HepG2 (cell line): ENCODE data around the gene CHST11. TPM values are rescaled to one million over a fixed set of nuclear protein-coding genes. Genes with fewer than 3 reads are reported as not detected.

Experiments used
- ATAC-seq: fragments of 200-7000 bp; cut with Tn5 transposase; 3 replicates; pipeline ENCODE4 v1.9.1; 2020; ENCODE audit warnings: mild to moderate bottlenecking, moderate library complexity
- BruUV-seq: library from RNA; stranded (reverse); fragments of 400-500 nt; replicated peaks from 2 replicates; lab custom pipeline; 2021; lab: Mats Ljungman, UMichigan
- CTCF ChIA-PET: fragments of 300-600 bp; formaldehyde crosslinking; extraction: SDS; loops from one replicate; lab custom pipeline; 2021; ENCODE audit warnings: low total read pairs, inconsistent platforms, low intra/inter-chr PET ratio; lab: Yijun Ruan, JAX
- POLR2A ChIA-PET: fragments of 350-600 bp; sonication (Branson Sonifier 250); formaldehyde crosslinking; loops from one replicate; lab custom pipeline; 2020; ENCODE audit warnings: antibody characterized with exemption, inconsistent platforms; lab: Yijun Ruan, JAX
- DNase-seq: peaks from one replicate; pipeline ENCODE4 v3.0.0-alpha.2; 2015; ENCODE audit warnings: low spot score
- FAIRE-seq: peaks from 3 replicates; lab custom pipeline; 2011; peaks lifted over from hg19 to GRCh38; lab: Jason Lieb, UNC
- H2AFZ ChIP-seq: one replicate; pipeline ENCODE4 v1.6.1; 2011; ENCODE audit warnings: low read length, inconsistent platforms
- H3K27ac ChIP-seq: fragments of 300-600 bp; 3 replicates; pipeline ENCODE4 v1.8.0; 2011; ENCODE audit warnings: mixed run types, mild to moderate bottlenecking, mixed read lengths, low read length, inconsistent platforms; ENCODE audit not compliant: insufficient read depth; ENCODE audit errors: extremely low read length
- H3K27me3 ChIP-seq, 2 experiments: fragments of 200-600 bp in 1 of 2; 2 replicates in 1 of 2; 3 replicates in 1 of 2; pipeline versions ENCODE4 v1.6.0 to v1.8.0; 2011; ENCODE audit warnings: low read length in 2 of 2, mild to moderate bottlenecking in 2 of 2, moderate library complexity in 2 of 2, inconsistent platforms in 1 of 2; ENCODE audit not compliant: insufficient read depth in 2 of 2, control insufficient read depth in 1 of 2
- H3K36me3 ChIP-seq, 2 experiments: fragments of 200-600 bp in 1 of 2; replicated peaks in 1 of 2; 2 replicates in 1 of 2; 3 replicates in 1 of 2; pipeline versions ENCODE4 v1.5.1 to v1.8.0; 2011; ENCODE audit warnings: low read length in 2 of 2, inconsistent platforms in 1 of 2; ENCODE audit not compliant: insufficient read depth in 2 of 2, control insufficient read depth in 1 of 2
- H3K4me1 ChIP-seq: 2 replicates; pipeline ENCODE4 v1.5.1; 2012; ENCODE audit warnings: low read length, inconsistent platforms; ENCODE audit not compliant: insufficient read depth
- H3K4me2 ChIP-seq: 2 replicates; pipeline ENCODE4 v1.6.0; 2011; ENCODE audit warnings: low read depth, low read length, inconsistent platforms
- H3K4me3 ChIP-seq, 3 experiments: fragments of 200-600 bp in 1 of 3; sonication (generic), shearing (Covaris generic) in 1 of 3; replicated peaks in 1 of 3; 2 replicates each; pipeline ENCODE4 v1.5.1; 2011 to 2016; ENCODE audit warnings: low read length in 3 of 3, inconsistent platforms in 2 of 3, low read depth in 2 of 3, mild to moderate bottlenecking in 2 of 3, control low read depth in 1 of 3, mixed read lengths in 1 of 3; ENCODE audit not compliant: insufficient read depth in 1 of 3
- H3K79me2 ChIP-seq: one replicate; pipeline ENCODE4 v1.6.1; 2011; ENCODE audit warnings: low read length, inconsistent platforms; ENCODE audit not compliant: insufficient read depth
- H3K9ac ChIP-seq: 2 replicates; pipeline ENCODE4 v1.6.0; 2011; ENCODE audit warnings: mild to moderate bottlenecking, low read depth, low read length, inconsistent platforms; ENCODE audit not compliant: insufficient read depth
- H3K9me3 ChIP-seq: 2 replicates; pipeline ENCODE4 v1.5.1; 2012; ENCODE audit warnings: mild to moderate bottlenecking, low read length
- H4K20me1 ChIP-seq: 2 replicates; pipeline ENCODE4 v1.6.0; 2011; ENCODE audit warnings: inconsistent platforms, mild to moderate bottlenecking, low read length, moderate library complexity; ENCODE audit not compliant: insufficient read depth
- IRX3 ChIP-seq: sonication (generic); formaldehyde crosslinking; IDR thresholded peaks from 2 replicates; pipeline ENCODE4 v1.8.1; 2023; ENCODE audit warnings: mild to moderate bottlenecking, low read depth, missing genetic modification reagents, borderline replicate concordance
- RAD51 ChIP-seq: fragments of 450-650 bp; IDR thresholded peaks from 2 replicates; pipeline ENCODE4 v1.6.1; 2016; ENCODE audit warnings: borderline replicate concordance
- RXRA ChIP-seq: sonication (generic); formaldehyde crosslinking; IDR thresholded peaks from 2 replicates; pipeline ENCODE4 v1.5.1; 2020; ENCODE audit warnings: missing genetic modification reagents
- ZNF546 ChIP-seq: sonication (generic); formaldehyde crosslinking; conservative IDR thresholded peaks from 2 replicates; pipeline ENCODE4 v1.8.1; 2023; ENCODE audit warnings: mild to moderate bottlenecking, missing genetic modification reagents
- WGBS: methylation state at CpG from one replicate; pipeline ENCODE4 v1.1.6; 2017; ENCODE audit warnings: low lambda C conversion rate; 5-methylcytosine and 5-hydroxymethylcytosine counted together
- in situ Hi-C: cut with HindIII; loops from 2 replicates; pipeline ENCODE4 v1.10.0; 2017; ENCODE audit warnings: low pct_unique_long_range_greater_than_20kb; ENCODE audit not compliant: extremely low pct_ligation_motif_present
- intact Hi-C: fragments of 100-400 bp; cut with micrococcal nuclease; formaldehyde crosslinking; loops from one replicate; pipeline ENCODE4 v1.10.0; 2022; ENCODE audit not compliant: unreplicated experiment
- polyA plus RNA-seq, 8 experiments: library from polyadenylated mRNA; depleted of rRNA in 3 of 8; stranded (reverse) in 7 of 8; unstranded in 1 of 8; fragments of >200 nt; fragmentation: Illumina TruSeq in 4 of 8; extraction: Trizol in 4 of 8; gene quantifications; 2 replicates each; pipeline versions ENCODE4 v1.2.1 to v1.2.3, GENCODE V29; 2011 to 2016; ENCODE audit warnings: low read depth in 4 of 8, missing spikeins in 1 of 8, mixed read lengths in 1 of 8; ENCODE audit not compliant: insufficient read depth in 1 of 8
- total RNA-seq, 5 experiments: library from RNA; depleted of rRNA; stranded (reverse); fragments of >200 nt; fragmentation: Illumina TruSeq; extraction: Trizol; gene quantifications; 2 replicates each; pipeline ENCODE4 v1.2.3, GENCODE V29; 2016; ENCODE audit warnings: low read depth in 1 of 5
- TF ChIP-seq, protein P1 (sequence below): sonication (generic); formaldehyde crosslinking; IDR thresholded peaks from 2 replicates; pipeline ENCODE4 v1.4.0; 2020; ENCODE audit warnings: missing genetic modification reagents
- TF ChIP-seq, protein P2 (sequence below): sonication (generic); formaldehyde crosslinking; IDR thresholded peaks from 2 replicates; pipeline ENCODE4 v1.4.0; 2020; ENCODE audit warnings: missing genetic modification reagents, mild to moderate bottlenecking, borderline replicate concordance

The CHST11 gene
- total and polyA plus RNA-seq, 2 of the 13 experiments (the other 11 are each of a cell fraction or from before 2014, with no cell fraction given): 0.15 TPM; not detected in 1

DNA sequence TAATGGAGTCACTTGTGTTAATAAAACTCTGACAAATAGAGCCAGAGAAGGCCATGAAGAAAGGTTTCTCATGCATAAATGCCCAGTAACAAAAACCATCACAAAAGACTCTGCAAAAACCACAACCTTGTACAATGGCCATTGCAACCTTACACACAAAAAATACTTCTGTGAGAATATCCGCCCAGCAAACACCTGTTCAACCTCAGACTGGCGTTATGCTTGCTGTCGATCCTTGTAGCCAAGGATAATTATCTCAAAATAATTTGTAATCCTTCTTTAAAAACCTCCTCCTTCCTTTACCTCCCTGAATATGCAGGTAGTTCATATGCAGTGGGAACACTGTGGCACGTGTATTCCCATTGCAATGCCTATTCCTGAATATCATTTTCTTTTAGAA, 344.3 kb downstream of the CHST11 start:
- Histone ChIP-seq H3K4me1 (no peaks in the 10 kb centered on the region), H3K27me3 (peaks cover 0 to 2% of the 10 kb centered on the region in 2 experiments; a peak in 1 of 5 replicates), H3K9ac (no peak overlapping the region), H3K4me2 (no peak overlapping the region), H3K36me3 (no peaks in the 10 kb centered on the region), H3K79me2 (no peaks in the 10 kb centered on the region), H3K9me3 (no peaks in the 10 kb centered on the region), H3K4me3 (no peak overlapping the region), H3K27ac (no peak overlapping the region), H2AFZ (no peak overlapping the region), H4K20me1 (no peaks in the 10 kb centered on the region)
- intact Hi-C loops (no loop called here), in situ Hi-C loops (no loop called here)
- ATAC-seq (no peak), DNase-seq (no peak), FAIRE-seq (no peak)
- no TSS peak for BruUV-seq
- ChIA-PET POLR2A (no interaction called here), CTCF (no interaction called here)
- TF ChIP-seq, protein P1, sequence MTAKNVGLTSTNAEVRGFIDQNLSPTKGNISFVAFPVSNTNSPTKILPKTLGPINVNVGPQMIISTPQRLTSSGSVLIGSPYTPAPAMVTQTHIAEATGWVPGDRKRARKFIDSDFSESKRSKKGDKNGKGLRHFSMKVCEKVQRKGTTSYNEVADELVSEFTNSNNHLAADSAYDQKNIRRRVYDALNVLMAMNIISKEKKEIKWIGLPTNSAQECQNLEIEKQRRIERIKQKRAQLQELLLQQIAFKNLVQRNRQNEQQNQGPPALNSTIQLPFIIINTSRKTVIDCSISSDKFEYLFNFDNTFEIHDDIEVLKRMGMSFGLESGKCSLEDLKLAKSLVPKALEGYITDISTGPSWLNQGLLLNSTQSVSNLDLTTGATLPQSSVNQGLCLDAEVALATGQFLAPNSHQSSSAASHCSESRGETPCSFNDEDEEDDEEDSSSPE (CRISPR knock-in tag): no peak
- TF ChIP-seq IRX3 (CRISPR knock-in tag) (no peak), RAD51 (no peak)
- TF ChIP-seq, protein P2, sequence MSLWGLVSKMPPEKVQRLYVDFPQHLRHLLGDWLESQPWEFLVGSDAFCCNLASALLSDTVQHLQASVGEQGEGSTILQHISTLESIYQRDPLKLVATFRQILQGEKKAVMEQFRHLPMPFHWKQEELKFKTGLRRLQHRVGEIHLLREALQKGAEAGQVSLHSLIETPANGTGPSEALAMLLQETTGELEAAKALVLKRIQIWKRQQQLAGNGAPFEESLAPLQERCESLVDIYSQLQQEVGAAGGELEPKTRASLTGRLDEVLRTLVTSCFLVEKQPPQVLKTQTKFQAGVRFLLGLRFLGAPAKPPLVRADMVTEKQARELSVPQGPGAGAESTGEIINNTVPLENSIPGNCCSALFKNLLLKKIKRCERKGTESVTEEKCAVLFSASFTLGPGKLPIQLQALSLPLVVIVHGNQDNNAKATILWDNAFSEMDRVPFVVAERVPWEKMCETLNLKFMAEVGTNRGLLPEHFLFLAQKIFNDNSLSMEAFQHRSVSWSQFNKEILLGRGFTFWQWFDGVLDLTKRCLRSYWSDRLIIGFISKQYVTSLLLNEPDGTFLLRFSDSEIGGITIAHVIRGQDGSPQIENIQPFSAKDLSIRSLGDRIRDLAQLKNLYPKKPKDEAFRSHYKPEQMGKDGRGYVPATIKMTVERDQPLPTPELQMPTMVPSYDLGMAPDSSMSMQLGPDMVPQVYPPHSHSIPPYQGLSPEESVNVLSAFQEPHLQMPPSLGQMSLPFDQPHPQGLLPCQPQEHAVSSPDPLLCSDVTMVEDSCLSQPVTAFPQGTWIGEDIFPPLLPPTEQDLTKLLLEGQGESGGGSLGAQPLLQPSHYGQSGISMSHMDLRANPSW (CRISPR knock-in tag): no peak
- WGBS: 31% methylated on average over 4 of the region's 4 CpGs

- no peak for FAIRE-seq
- CTCF ChIA-PET: no interaction called here
These were observed 344.7 kb downstream of the CHST11 start for GRCh38 chr12:104801427-104801826.

More at GRCh38 chr12:104801427-104801826, 344.7 kb downstream of the CHST11 start:
- no peak for TF ChIP-seq ZNF546 (CRISPR knock-in tag)
- TF ChIP-seq RXRA: no peak
- Histone ChIP-seq H3K79me2 (no peaks in the 10 kb centered on the region), H3K27me3 (no peaks in the 10 kb centered on the region; a peak in 1 of 5 replicates), H3K4me3 (no peak overlapping the region), H3K9me3 (no peaks in the 10 kb centered on the region), H4K20me1 (no peaks in the 10 kb centered on the region), H2AFZ (no peak overlapping the region), H3K27ac (no peak overlapping the region), H3K9ac (no peak overlapping the region), H3K4me1 (no peaks in the 10 kb centered on the region), H3K4me2 (no peak overlapping the region), H3K36me3 (no peaks in the 10 kb centered on the region)
- intact Hi-C loops (no loop called here), in situ Hi-C loops (no loop called here)
- POLR2A ChIA-PET: no interaction called here
- DNase-seq (no peak), ATAC-seq (no peak)
- no TSS peak for BruUV-seq
